Gastrocnemius medialis (tissue), 4 donors: Measurements from ENCODE around the gene PRKAR2B.

Experiments
- CTCF ChIP-seq, 5 experiments: fragments of 450-650 bp in 3 of 5; fragments of 200-600 bp in 2 of 5; sonication (generic) in 2 of 5; IDR thresholded peaks in 4 of 5; conservative IDR thresholded peaks in 1 of 5; 1 replicate in 4 of 5; 2 replicates in 1 of 5; pipeline ENCODE4 v1.5.1; 2016 to 2019; ENCODE audit warnings: antibody characterized with exemption in 5 of 5, mild to moderate bottlenecking in 3 of 5, moderate library complexity in 3 of 5
- POLR2A ChIP-seq, 2 donors: fragments of 450-650 bp; IDR thresholded peaks; one replicate each; pipeline ENCODE4 v1.6.1; 2017; ENCODE audit warnings: antibody characterized with exemption in 2 of 2, mild to moderate bottlenecking in 2 of 2, moderate library complexity in 2 of 2

- TF ChIP-seq CTCF (IDR thresholded peaks at IDR 0.05 in 4 of 5, conservative IDR thresholded peaks at IDR 0.05 in 1 of 5) = no peak
- no peak for TF ChIP-seq POLR2A (IDR thresholded peaks at IDR 0.05)
Measured at GRCh38 chr7:107113866-107114265, 69.4 kb downstream of the PRKAR2B start.
